Brain microvascular endothelial cell (primary cell): ENCODE results near the gene HTR4.

Experiments used
- DNase-seq: peaks from one replicate; pipeline ENCODE4 v3.0.0-alpha.2; 2020
- H3K27ac ChIP-seq: fragments of 250-450 bp; sonication (Bioruptor Pico); 2 replicates; pipeline ENCODE4 v1.5.1; 2020; ENCODE audit warnings: mild to moderate bottlenecking, moderate library complexity
- H3K27me3 ChIP-seq: fragments of 250-450 bp; sonication (Bioruptor Pico); replicated peaks from 2 replicates; pipeline ENCODE4 v1.5.1; 2020; ENCODE audit warnings: mild to moderate bottlenecking
- H3K36me3 ChIP-seq: fragments of 250-450 bp; sonication (Bioruptor Pico); replicated peaks from 2 replicates; pipeline ENCODE4 v1.5.1; 2020; ENCODE audit warnings: mild to moderate bottlenecking
- H3K4me3 ChIP-seq: 2 replicates; pipeline ENCODE4 v1.5.1; 2011; ENCODE audit warnings: low read depth, mild to moderate bottlenecking, control low read depth, low read length, moderate library complexity
- CTCF ChIP-seq: IDR thresholded peaks from 2 replicates; pipeline ENCODE4 v1.5.1; 2011; ENCODE audit warnings: low read depth, mild to moderate bottlenecking, moderate library complexity, low read length, control low read depth, inconsistent platforms; ENCODE audit errors: missing control alignments
- in situ Hi-C: cut with HindIII; loops from 2 replicates; pipeline ENCODE4 v1.10.0; 2017; ENCODE audit warnings: low sequenced_read_pairs, low pct_ligation_motif_present

The HTR4 gene

GRCh38 chr5:148625250-148625649 lies 29.1 kb downstream of the HTR4 start:
- DNase-seq: no peak
- Histone ChIP-seq H3K36me3 (no peaks in the 10 kb centered on the region), H3K27me3 (no peaks in the 10 kb centered on the region), H3K4me3 (no peak overlapping the region), H3K27ac (no peak overlapping the region)
- in situ Hi-C loops: no loop called here
- no peak for TF ChIP-seq CTCF

- Histone ChIP-seq H3K27me3 (no peaks in the 10 kb centered on the region), H3K27ac (no peak overlapping the region), H3K36me3 (no peaks in the 10 kb centered on the region), H3K4me3 (no peak overlapping the region)
- no peak for TF ChIP-seq CTCF
- DNase-seq: no peak
- in situ Hi-C loops: no loop called here
These were observed 30.6 kb downstream of the HTR4 start for GRCh38 chr5:148623741-148624140.

- H3K4me3 ChIP-seq: no peak overlapping the region
- in situ Hi-C loops: no loop called here
- H3K27me3 ChIP-seq: no peaks in the 10 kb centered on the region
- H3K36me3 ChIP-seq: no peaks in the 10 kb centered on the region
- no peak for TF ChIP-seq CTCF
- DNase-seq: no peak
- no peak overlapping the region for H3K27ac ChIP-seq
These were observed 31.2 kb downstream of the HTR4 start for GRCh38 chr5:148623101-148623500.

GRCh38 chr5:148620696-148621095 lies 33.6 kb downstream of the HTR4 start:
- in situ Hi-C loops: no loop called here
- DNase-seq: no peak
- no peak overlapping the region for H3K27ac ChIP-seq
- H3K4me3 ChIP-seq: no peak overlapping the region
- H3K27me3 ChIP-seq: no peaks in the 10 kb centered on the region
- no peaks in the 10 kb centered on the region for H3K36me3 ChIP-seq
- TF ChIP-seq CTCF: no peak

- no peaks in the 10 kb centered on the region for H3K27me3 ChIP-seq
- no peaks in the 10 kb centered on the region for H3K36me3 ChIP-seq
- H3K27ac ChIP-seq: no peak overlapping the region
- no peak for DNase-seq
- in situ Hi-C loops: no loop called here
- no peak for TF ChIP-seq CTCF
- no peak overlapping the region for H3K4me3 ChIP-seq
These were observed 34.2 kb downstream of the HTR4 start for GRCh38 chr5:148620091-148620490.

GRCh38 chr5:148619484-148619883 lies 34.8 kb downstream of the HTR4 start:
- in situ Hi-C loops: no loop called here
- Histone ChIP-seq H3K4me3 (no peak overlapping the region), H3K36me3 (no peaks in the 10 kb centered on the region), H3K27ac (no peak overlapping the region), H3K27me3 (no peaks in the 10 kb centered on the region)
- no peak for DNase-seq
- no peak for TF ChIP-seq CTCF
